Peyer's patch (tissue), 4 donors: ENCODE measurements around the gene MAP2K7.

ENCODE experiments used
- CTCF ChIP-seq, 6 experiments: fragments of 450-650 bp in 4 of 6; fragments of 200-600 bp in 2 of 6; sonication (generic) in 1 of 6; IDR thresholded peaks; one replicate each; pipeline ENCODE4 v1.5.1; 2017 to 2019; ENCODE audit warnings: antibody characterized with exemption in 6 of 6, mild to moderate bottlenecking in 3 of 6, moderate library complexity in 1 of 6
- POLR2A ChIP-seq, 2 donors: fragments of 450-650 bp; IDR thresholded peaks; one replicate each; pipeline ENCODE4 v1.5.1; 2017; ENCODE audit warnings: antibody characterized with exemption in 2 of 2, mild to moderate bottlenecking in 2 of 2, moderate library complexity in 2 of 2

GRCh38 chr19:7944177-7944761 lies 40.6 kb downstream of the MAP2K7 start:
- TF ChIP-seq CTCF (IDR thresholded peaks at IDR 0.05) = peak; percentile 80 to 89 (median 86)
- TF ChIP-seq POLR2A (IDR thresholded peaks at IDR 0.05) = no peak
